SU-DHL-6 (cell line): ENCODE results near the gene LIME1.

Experiments used
- H2AFZ ChIP-seq: fragments of 200-600 bp; sonication (generic); 2 replicates; pipeline ENCODE4 v1.6.1; 2014; ENCODE audit warnings: low read depth, mild to moderate bottlenecking, moderate library complexity, mixed read lengths, antibody characterized with exemption, low read length; ENCODE audit not compliant: severe bottlenecking
- H3F3A ChIP-seq: fragments of 200-600 bp; shearing (Covaris generic); 2 replicates; pipeline ENCODE4 v1.6.0; 2016; ENCODE audit warnings: antibody characterized with exemption, mild to moderate bottlenecking; ENCODE audit not compliant: insufficient read depth
- H3K27ac ChIP-seq: fragments of 200-600 bp; sonication (generic); 2 replicates; pipeline ENCODE4 v1.5.1; 2016; ENCODE audit warnings: low read depth, mild to moderate bottlenecking, low read length, moderate library complexity, mixed read lengths
- H3K27me3 ChIP-seq: fragments of 200-600 bp; sonication (generic), shearing (Covaris generic); 2 replicates; pipeline ENCODE4 v1.6.0; 2014; ENCODE audit warnings: mild to moderate bottlenecking, low read length
- H3K36me3 ChIP-seq: fragments of 200-600 bp; sonication (generic); 2 replicates; pipeline ENCODE4 v1.6.1; 2014; ENCODE audit warnings: mild to moderate bottlenecking, low read length, mixed read lengths
- H3K4me2 ChIP-seq: fragments of 300-600, 200-600 bp; shearing (Covaris generic), sonication (generic); 2 replicates; pipeline ENCODE4 v1.6.0; 2014; ENCODE audit warnings: low read length, low read depth, mild to moderate bottlenecking; ENCODE audit not compliant: poor library complexity, severe bottlenecking
- H3K4me3 ChIP-seq: fragments of 200-600 bp; sonication (generic); 2 replicates; pipeline ENCODE4 v1.5.1; 2014; ENCODE audit warnings: antibody characterized with exemption, low read length, mild to moderate bottlenecking, mixed read lengths; ENCODE audit not compliant: insufficient read depth, poor library complexity, severe bottlenecking
- H3K79me2 ChIP-seq: fragments of 200-600 bp; sonication (generic); 2 replicates; pipeline ENCODE4 v1.6.1; 2014; ENCODE audit warnings: mild to moderate bottlenecking, low read length, moderate library complexity; ENCODE audit not compliant: insufficient read depth
- H3K9ac ChIP-seq: fragments of 200-600 bp; sonication (generic); 2 replicates; pipeline ENCODE4 v1.7.0; 2014; ENCODE audit warnings: mild to moderate bottlenecking, low read length
- H3K9me2 ChIP-seq: fragments of 200-600 bp; sonication (generic); replicated peaks from 2 replicates; pipeline ENCODE4 v1.6.1; 2014; ENCODE audit warnings: low read length; ENCODE audit not compliant: insufficient read depth
- H3K9me3 ChIP-seq: fragments of 200-600 bp; sonication (generic); 2 replicates; pipeline ENCODE4 v1.6.1; 2014; ENCODE audit warnings: low read length, mixed read lengths; ENCODE audit not compliant: insufficient read depth
- H4K20me1 ChIP-seq: fragments of 200-600 bp; sonication (generic); 2 replicates; pipeline ENCODE4 v1.6.1; 2014; ENCODE audit warnings: low read depth, mild to moderate bottlenecking, antibody characterized with exemption, low read length, moderate library complexity, mixed read lengths
- EZH2phosphoT487 ChIP-seq: fragments of 200-600 bp; sonication (generic), shearing (Covaris generic); conservative IDR thresholded peaks from 2 replicates; pipeline ENCODE4 v1.6.1; 2018; ENCODE audit warnings: mild to moderate bottlenecking, antibody characterized with exemption, low read length, moderate library complexity, mixed read lengths
- TF ChIP-seq, protein P1 (sequence below): fragments of 200-600 bp; sonication (generic); IDR thresholded peaks from one replicate; pipeline ENCODE4 v1.5.1; 2017; ENCODE audit warnings: antibody characterized with exemption, mild to moderate bottlenecking, low read length, moderate library complexity; ENCODE audit not compliant: insufficient read depth, poor library complexity, severe bottlenecking

Gene LIME1

GRCh38 chr20:63732118-63733095, 4.1 kb upstream of the LIME1 start:
- H3K4me3 ChIP-seq: no peak overlapping the region
- H2AFZ ChIP-seq: no peak overlapping the region
- H3K36me3 ChIP-seq: no peaks in the 10 kb centered on the region
- H3K9me2 ChIP-seq: no peaks in the 10 kb centered on the region
- TF ChIP-seq, protein P1, sequence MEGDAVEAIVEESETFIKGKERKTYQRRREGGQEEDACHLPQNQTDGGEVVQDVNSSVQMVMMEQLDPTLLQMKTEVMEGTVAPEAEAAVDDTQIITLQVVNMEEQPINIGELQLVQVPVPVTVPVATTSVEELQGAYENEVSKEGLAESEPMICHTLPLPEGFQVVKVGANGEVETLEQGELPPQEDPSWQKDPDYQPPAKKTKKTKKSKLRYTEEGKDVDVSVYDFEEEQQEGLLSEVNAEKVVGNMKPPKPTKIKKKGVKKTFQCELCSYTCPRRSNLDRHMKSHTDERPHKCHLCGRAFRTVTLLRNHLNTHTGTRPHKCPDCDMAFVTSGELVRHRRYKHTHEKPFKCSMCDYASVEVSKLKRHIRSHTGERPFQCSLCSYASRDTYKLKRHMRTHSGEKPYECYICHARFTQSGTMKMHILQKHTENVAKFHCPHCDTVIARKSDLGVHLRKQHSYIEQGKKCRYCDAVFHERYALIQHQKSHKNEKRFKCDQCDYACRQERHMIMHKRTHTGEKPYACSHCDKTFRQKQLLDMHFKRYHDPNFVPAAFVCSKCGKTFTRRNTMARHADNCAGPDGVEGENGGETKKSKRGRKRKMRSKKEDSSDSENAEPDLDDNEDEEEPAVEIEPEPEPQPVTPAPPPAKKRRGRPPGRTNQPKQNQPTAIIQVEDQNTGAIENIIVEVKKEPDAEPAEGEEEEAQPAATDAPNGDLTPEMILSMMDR: no peak
- no peak for TF ChIP-seq EZH2phosphoT487
- H3K27ac ChIP-seq: no peak overlapping the region
- H3K9ac ChIP-seq: no peak overlapping the region
- no peaks in the 10 kb centered on the region for H3K9me3 ChIP-seq
- no peaks in the 10 kb centered on the region for H4K20me1 ChIP-seq
- peaks cover 58% of the 10 kb centered on the region for H3F3A ChIP-seq
- H3K4me2 ChIP-seq: no peak overlapping the region
- peaks cover 10% of the 10 kb centered on the region; the same call in 1 of the 2 replicates for H3K79me2 ChIP-seq
- no peaks in the 10 kb centered on the region for H3K27me3 ChIP-seq

DNA sequence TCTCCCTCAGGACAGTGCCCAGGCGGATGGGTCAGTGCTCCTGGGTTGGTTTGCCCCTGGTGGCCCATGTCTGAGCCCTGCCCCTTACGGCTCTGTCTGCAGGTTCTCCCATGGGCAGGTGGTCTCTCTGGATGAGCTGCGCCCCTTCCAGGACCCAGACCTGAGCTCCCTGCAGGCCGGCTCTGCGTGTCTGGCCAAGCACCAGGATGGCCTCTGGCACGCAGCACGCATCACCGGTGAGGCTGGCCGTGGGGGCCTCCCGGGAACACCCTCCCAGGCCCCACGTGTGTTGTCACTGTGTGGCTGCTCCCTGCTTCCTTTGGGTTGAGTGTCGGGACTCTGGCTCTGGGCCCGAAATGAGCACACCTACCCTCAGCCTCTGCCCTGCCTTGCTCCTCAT, 3.3 kb upstream of the LIME1 start:
- Histone ChIP-seq H4K20me1 (no peaks in the 10 kb centered on the region), H3F3A (peaks cover 53% of the 10 kb centered on the region), H3K9me2 (no peaks in the 10 kb centered on the region), H3K4me2 (no peak overlapping the region), H3K9ac (no peak overlapping the region), H3K27me3 (no peaks in the 10 kb centered on the region), H3K36me3 (no peaks in the 10 kb centered on the region), H2AFZ (no peak overlapping the region), H3K4me3 (no peak overlapping the region), H3K27ac (no peak overlapping the region), H3K9me3 (no peaks in the 10 kb centered on the region), H3K79me2 (peaks cover 10% of the 10 kb centered on the region; the same call in 1 of the 2 replicates)
- TF ChIP-seq, protein P1: no peak

DNA sequence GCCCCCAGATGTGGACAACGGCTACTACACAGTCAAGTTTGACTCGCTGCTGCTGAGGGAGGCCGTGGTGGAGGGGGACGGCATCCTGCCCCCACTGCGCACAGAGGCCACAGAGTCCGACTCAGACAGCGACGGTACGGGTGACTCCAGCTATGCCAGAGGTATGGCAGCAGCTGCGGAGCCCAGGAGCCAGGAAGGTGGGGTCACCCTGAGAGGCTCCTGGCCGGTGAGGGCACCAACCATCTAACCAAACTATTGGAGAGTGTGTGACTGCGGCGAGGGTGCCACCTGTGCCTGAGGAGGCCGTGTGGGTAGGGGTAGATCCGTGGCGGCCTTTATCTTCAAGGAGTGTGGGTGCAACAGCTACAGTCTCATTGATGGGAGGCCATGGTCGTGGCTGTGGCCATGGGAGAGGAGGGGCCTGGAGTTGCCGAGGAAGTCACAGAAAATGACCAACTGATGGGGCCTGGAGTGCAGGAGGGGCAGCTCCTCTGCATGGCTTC, 2.8 kb upstream of the LIME1 start:
- peaks cover 10% of the 10 kb centered on the region; the same call in 1 of the 2 replicates for H3K79me2 ChIP-seq
- no peak overlapping the region for H3K4me3 ChIP-seq
- no peak overlapping the region for H2AFZ ChIP-seq
- no peaks in the 10 kb centered on the region for H3K9me3 ChIP-seq
- H3F3A ChIP-seq: peaks cover 50% of the 10 kb centered on the region
- H3K9me2 ChIP-seq: no peaks in the 10 kb centered on the region
- H3K27me3 ChIP-seq: no peaks in the 10 kb centered on the region
- no peak for TF ChIP-seq EZH2phosphoT487
- TF ChIP-seq, protein P1: no peak
- no peaks in the 10 kb centered on the region for H4K20me1 ChIP-seq
- H3K9ac ChIP-seq: no peak overlapping the region
- no peaks in the 10 kb centered on the region for H3K36me3 ChIP-seq
- no peak overlapping the region for H3K27ac ChIP-seq
- no peak overlapping the region for H3K4me2 ChIP-seq
